ENCODE measurements around the gene MACROD2. TPM values are rescaled to one million over a fixed set of nuclear protein-coding genes. Genes with fewer than 3 reads are reported as not detected.

Gene MACROD2
- polyA plus RNA-seq, 1 experiment: 0.47 TPM

GRCh38 chr20:14065774-14066173 lies 70.5 kb downstream of the MACROD2 start:
- ChIA-PET POLR2A (no interaction called here), CTCF (interaction anchor here (4.1 kb wide), 1 partner anchor 11 kb away, joined by 13 read pairs; no protein-coding TSS in a partner anchor)
- H3K36me3 ChIP-seq (ENCODE audit: control insufficient read depth, insufficient read depth, low read length): no peaks in the 10 kb centered on the region
- TF ChIP-seq, protein P1, sequence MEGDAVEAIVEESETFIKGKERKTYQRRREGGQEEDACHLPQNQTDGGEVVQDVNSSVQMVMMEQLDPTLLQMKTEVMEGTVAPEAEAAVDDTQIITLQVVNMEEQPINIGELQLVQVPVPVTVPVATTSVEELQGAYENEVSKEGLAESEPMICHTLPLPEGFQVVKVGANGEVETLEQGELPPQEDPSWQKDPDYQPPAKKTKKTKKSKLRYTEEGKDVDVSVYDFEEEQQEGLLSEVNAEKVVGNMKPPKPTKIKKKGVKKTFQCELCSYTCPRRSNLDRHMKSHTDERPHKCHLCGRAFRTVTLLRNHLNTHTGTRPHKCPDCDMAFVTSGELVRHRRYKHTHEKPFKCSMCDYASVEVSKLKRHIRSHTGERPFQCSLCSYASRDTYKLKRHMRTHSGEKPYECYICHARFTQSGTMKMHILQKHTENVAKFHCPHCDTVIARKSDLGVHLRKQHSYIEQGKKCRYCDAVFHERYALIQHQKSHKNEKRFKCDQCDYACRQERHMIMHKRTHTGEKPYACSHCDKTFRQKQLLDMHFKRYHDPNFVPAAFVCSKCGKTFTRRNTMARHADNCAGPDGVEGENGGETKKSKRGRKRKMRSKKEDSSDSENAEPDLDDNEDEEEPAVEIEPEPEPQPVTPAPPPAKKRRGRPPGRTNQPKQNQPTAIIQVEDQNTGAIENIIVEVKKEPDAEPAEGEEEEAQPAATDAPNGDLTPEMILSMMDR (IDR thresholded peaks at IDR 0.05; ENCODE audit: insufficient read depth, low read depth, low read length): no peak
- DNase-seq (ENCODE audit: low read depth): no peak
- no peak overlapping the region for H3K4me3 ChIP-seq (ENCODE audit: low read depth, low read length)
- no peaks in the 10 kb centered on the region for H3K27me3 ChIP-seq (ENCODE audit: control insufficient read depth, insufficient read depth, low read length)

DNA sequence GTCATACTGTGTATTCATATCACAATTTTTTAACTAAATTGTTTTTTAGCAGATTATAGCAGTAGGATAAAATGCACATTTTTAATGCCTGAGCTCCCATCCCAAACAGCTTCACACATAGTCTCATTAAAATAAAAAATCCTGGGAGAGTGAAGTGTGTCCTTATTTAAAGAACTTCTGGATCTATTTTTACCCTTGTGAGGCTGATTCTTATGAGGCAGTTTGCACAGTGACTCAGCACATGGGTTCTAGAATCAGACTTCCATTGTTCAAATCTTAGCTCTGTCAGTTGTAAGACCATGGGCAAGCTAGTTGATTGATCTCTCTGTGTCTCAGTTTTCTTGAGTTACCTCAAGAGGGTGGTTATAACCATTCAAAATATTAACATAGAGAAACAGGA lies 72.3 kb downstream of the MACROD2 start:
- ChIA-PET POLR2A (no interaction called here), CTCF (interaction anchor here (0.6 to 4.1 kb wide), 3 partner anchors 13 to 248 kb away, joined by 3 to 13 read pairs (median 3); no protein-coding TSS in a partner anchor)
- Histone ChIP-seq H3K27me3 (ENCODE audit: control insufficient read depth, insufficient read depth, low read length) (no peaks in the 10 kb centered on the region), H3K4me3 (ENCODE audit: low read depth, low read length) (no peak overlapping the region), H3K36me3 (ENCODE audit: control insufficient read depth, insufficient read depth, low read length) (no peaks in the 10 kb centered on the region)
- no peak for DNase-seq (ENCODE audit: low read depth)
- TF ChIP-seq, protein P1 (IDR thresholded peaks at IDR 0.05; ENCODE audit: insufficient read depth, low read depth, low read length): no peak

GRCh38 chr20:14069796-14070195 lies 74.5 kb downstream of the MACROD2 start:
- Histone ChIP-seq H3K27me3 (ENCODE audit: control insufficient read depth, insufficient read depth, low read length) (no peaks in the 10 kb centered on the region), H3K36me3 (ENCODE audit: control insufficient read depth, insufficient read depth, low read length) (no peaks in the 10 kb centered on the region), H3K4me3 (ENCODE audit: low read depth, low read length) (no peak overlapping the region)
- CTCF ChIA-PET: no interaction called here
- TF ChIP-seq, protein P1 (IDR thresholded peaks at IDR 0.05; ENCODE audit: insufficient read depth, low read depth, low read length): no peak
- DNase-seq (ENCODE audit: low read depth): peak; percentile 6
- POLR2A ChIA-PET: no interaction called here

DNA sequence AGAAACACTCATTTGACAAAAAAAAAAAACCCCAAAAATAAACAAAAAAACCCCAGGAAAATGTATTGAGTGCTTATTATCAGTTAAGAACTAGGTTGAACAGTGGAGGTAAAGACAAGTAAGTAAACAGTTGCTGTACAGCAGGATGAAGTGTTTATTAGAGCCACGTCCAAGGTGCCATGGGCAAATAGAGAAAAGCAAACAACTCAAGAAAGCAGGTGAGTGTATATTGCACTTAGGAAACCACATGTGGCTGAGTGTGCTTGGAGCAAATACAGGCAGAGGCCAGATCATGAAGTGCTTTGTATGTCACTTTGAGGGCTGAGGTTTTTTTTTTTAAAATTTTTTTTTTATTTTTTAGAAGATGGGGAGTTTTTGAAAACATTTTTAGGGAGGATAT lies 98.3 kb downstream of the MACROD2 start:
- no peak overlapping the region for H3K4me3 ChIP-seq (ENCODE audit: low read depth, low read length)
- no peaks in the 10 kb centered on the region for H3K36me3 ChIP-seq (ENCODE audit: control insufficient read depth, insufficient read depth, low read length)
- DNase-seq (ENCODE audit: low read depth): no peak
- TF ChIP-seq, protein P1 (IDR thresholded peaks at IDR 0.05; ENCODE audit: insufficient read depth, low read depth, low read length): no peak
- H3K27me3 ChIP-seq (ENCODE audit: control insufficient read depth, insufficient read depth, low read length): no peaks in the 10 kb centered on the region
- ChIA-PET POLR2A (no interaction called here), CTCF (interaction anchor here (1.6 kb wide), 1 partner anchor 9 kb away, joined by 3 read pairs; no protein-coding TSS in a partner anchor)

GRCh38 chr20:14098261-14098660 lies 102.9 kb downstream of the MACROD2 start:
- DNase-seq (ENCODE audit: low read depth): no peak
- Histone ChIP-seq H3K27me3 (ENCODE audit: control insufficient read depth, insufficient read depth, low read length) (no peaks in the 10 kb centered on the region), H3K36me3 (ENCODE audit: control insufficient read depth, insufficient read depth, low read length) (no peaks in the 10 kb centered on the region), H3K4me3 (ENCODE audit: low read depth, low read length) (no peak overlapping the region)
- TF ChIP-seq, protein P1 (IDR thresholded peaks at IDR 0.05; ENCODE audit: insufficient read depth, low read depth, low read length): no peak
- ChIA-PET POLR2A (no interaction called here), CTCF (no interaction called here)

Data from BJ (cell line).